Measurements from ENCODE around the gene PTGER3.

PTGER3 gene

DNA sequence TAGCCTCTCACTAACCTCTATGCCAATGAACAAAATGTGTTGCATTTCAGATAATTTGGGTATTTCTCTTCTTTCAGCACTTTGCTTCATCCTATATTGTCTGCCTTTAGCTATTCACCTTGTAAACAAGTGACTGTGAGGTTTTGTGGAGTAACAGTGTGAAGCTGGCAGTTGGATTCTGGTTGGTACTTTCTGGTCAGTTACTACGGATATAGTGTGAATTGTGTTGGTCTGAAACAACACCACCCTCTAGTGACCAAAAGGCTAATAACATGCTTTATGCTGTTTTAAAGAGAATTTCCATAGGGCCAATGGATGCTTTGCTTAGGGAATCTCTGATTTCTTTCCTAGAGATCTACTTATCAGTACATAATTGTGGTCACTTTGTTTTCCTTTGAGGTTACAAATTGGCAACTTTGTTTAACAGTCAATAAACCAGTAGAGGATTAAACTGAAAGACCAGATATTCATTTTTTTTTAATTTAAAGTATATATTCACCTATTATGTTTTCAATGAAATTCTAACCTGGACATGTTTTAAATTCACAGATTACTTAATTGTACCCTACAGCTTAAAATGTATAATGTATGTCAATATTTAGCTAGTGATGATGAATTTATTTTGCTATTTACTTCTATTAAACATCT is 2.5 kb upstream of the PTGER3 start:
- FAIRE-seq = peak; percentile 95

GRCh38 chr1:71046891-71047634 is 553 bp downstream of the PTGER3 start:
- no peak for FAIRE-seq

- FAIRE-seq = no peak
Observed at GRCh38 chr1:71045463-71046028, 2.1 kb downstream of the PTGER3 start.

- FAIRE-seq = no peak
Observed at GRCh38 chr1:71044833-71045232, 2.8 kb downstream of the PTGER3 start.

DNA sequence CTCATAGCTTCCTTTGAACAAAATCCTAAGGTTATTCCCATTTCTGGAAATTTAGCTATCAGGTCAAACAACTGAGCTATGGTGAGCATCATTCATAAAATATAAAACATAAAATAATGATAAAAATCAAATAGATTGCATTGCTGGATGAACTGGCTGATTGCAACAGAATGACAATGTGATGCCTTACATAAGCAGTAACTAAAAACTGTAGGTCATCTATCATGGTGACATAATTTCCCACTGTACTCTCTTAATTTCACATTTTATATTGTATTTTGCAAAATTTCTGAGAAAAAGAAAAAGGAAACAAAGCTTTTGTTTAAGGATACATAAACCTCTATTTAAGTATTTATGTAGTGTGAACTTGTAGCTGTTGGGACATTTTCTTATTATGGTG is 4.6 kb downstream of the PTGER3 start:
- no peak for FAIRE-seq

- no peak for FAIRE-seq
Observed at GRCh38 chr1:71041806-71042205, 5.8 kb downstream of the PTGER3 start.

DNA sequence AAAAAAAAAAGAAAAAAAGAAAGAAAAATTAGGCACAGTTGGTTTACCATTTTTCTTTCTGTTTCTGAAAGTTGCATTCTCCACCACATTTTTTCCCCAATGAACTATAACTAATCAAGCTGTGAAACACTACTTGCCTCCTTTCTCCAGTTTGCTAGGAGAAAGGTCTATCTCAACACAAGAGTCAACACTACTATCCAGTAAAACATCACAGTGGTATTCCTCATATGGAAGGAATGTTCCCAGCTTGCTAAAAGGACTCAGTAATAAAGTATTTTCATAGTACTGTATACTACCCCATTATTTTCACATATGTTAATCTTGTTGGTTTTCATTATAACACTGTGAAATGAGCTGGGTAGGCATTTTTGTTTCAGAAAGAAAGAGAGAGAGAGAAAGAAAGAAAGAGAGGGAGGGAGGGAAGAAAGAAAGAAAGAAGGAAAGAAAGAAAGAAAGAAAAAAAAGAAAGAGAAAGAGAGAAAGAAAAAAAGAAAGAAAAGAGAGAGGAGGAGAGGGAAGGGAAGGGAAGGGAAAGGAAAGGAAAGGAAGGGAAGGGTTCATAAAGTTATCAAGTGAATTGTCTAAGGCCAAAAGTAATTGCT is 7.9 kb downstream of the PTGER3 start:
- no peak for FAIRE-seq

GRCh38 chr1:71038942-71039341 is 8.7 kb downstream of the PTGER3 start:
- no peak for FAIRE-seq

- no peak for FAIRE-seq
Observed at GRCh38 chr1:71037829-71038620, 9.6 kb downstream of the PTGER3 start.

DNA sequence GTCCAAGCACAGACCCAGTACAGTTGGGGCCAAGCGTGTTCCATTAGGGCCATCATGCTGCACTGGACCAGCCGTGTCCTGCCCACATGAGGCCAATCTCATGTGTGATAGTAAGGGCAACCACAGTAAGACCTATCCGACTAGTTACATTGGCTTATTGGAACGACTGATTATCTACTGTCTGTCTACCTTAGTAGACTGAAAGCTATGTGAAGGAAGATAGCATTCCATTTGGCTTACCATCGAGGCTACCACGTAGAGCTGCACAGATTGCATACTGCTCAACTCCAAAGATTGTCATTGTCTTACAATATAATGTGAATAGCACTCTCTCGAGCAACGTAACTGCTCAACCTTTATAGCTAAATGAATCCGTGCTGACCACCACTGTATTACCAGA is 10.6 kb downstream of the PTGER3 start:
- no peak for FAIRE-seq

DNA sequence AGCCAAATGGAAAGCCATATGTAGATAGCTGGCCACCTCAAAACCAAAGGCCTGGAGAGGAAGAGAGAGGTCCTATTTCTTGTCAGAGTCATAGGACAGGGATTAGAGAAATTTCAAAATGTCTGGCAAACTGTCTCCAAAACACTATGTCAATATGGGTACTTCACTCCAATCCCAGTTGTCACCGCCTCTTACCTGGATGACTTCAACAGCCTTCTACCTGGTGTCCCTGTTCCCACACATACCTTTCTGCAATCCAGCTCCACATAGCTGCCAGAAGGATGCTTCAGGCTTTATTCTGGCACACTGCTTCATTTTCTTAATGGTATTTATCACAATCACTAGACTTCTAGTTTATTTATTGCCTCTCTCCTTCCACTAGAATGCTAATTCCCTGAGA is 14.5 kb downstream of the PTGER3 start:
- FAIRE-seq = no peak

- FAIRE-seq = no peak
Observed at GRCh38 chr1:71031426-71031825, 16.2 kb downstream of the PTGER3 start.

DNA sequence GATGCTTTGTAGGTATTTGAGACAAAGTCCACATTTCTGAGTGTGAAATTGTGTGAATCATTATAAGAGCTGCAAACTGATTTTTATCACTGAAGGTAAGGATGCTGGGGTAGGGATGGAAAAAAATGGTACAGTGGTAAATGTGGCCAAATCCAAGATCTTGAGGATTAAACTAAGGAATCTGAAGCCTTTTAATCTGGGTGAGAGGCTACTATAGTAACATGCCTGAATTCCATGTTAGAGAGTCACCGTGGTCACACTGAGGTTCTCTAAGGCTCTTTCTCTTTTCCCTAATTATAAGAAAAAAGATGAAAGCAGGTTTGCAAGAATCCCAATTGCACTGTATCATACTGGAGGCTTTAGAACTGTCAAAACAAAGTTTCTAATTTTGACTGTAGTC is 17.6 kb downstream of the PTGER3 start:
- no peak for FAIRE-seq

DNA sequence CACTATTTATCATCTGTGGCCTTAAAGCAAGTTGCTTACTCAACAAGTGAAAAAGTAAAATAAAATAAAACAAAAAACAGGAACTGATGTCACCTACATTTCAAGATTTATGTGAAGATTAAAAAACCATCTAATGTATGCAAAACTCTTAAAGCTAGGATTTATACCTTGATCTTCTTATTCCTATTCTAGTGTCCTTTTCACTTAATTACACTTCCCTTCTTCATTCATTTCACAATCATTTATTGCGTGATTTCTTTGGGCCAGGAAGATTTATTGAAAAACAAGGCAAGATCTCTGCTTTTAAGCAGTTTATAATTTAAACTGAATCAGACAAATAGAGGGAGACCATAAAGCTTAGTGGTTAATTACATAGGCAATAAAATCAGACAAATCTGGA is 18.6 kb downstream of the PTGER3 start:
- FAIRE-seq = no peak

GRCh38 chr1:71027991-71028390 is 19.6 kb downstream of the PTGER3 start:
- no peak for FAIRE-seq

GRCh38 chr1:71026093-71026492 is 21.5 kb downstream of the PTGER3 start:
- no peak for FAIRE-seq

DNA sequence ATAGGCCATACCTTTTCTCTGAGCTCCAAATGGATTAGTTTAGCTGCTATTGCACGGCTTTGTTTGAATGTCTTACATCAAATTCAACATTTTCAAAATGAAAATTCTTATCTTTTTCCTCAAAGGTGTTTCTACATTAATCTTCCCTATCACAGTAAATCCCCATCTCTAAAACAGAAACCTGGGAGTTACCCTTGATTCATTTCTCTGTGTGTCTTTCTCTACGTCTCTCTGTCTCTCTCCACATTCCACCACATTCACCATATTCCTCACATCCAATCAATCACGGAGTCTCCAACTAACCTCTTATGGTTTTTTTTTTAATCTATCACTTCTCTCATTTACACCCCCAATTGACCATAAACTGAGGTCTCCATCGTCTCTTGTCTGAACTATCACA is 24.1 kb downstream of the PTGER3 start:
- no peak for FAIRE-seq

DNA sequence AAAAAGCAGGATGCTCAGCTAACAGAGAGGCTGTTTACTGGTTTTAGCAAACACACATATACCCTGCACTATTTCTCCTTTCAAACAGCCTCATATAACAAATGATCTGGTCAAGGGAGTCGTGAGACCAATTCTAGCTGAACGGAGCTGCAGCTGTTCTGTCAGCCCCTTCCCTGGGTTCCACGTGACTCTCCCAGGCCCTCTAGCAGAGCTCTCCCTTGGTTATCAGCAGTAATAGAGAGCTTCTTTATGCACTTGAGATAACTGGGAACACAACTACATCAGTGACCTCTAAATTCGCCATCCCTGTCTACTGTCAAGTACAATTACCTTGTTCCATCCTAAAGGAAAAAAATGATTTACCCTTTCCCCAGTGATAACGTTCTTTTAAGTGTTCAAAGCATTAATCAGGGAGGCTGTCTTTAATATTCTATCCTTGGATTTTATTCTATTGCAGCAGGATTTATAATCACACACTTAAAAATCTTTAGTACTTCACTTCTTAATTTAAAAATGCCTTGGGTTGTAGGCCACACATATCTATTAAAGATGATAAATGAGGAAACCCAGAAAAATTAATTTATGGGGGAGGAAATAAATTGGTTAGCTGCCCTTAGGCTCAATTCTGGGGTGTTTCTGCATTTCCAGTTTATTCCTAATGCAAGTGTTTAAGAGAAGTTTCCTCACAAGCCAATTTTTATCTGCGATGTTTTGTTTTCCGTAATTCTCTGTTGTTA is 28.2 kb downstream of the PTGER3 start:
- FAIRE-seq = no peak

GRCh38 chr1:71018791-71019190 is 28.8 kb downstream of the PTGER3 start:
- FAIRE-seq = no peak

GRCh38 chr1:71015745-71016144 is 31.9 kb downstream of the PTGER3 start:
- FAIRE-seq = no peak

GRCh38 chr1:71014178-71014579 is 33.4 kb downstream of the PTGER3 start:
- no peak for FAIRE-seq

GRCh38 chr1:71002709-71003475 is 44.7 kb downstream of the PTGER3 start:
- FAIRE-seq = no peak
